ENCODE results near the gene CRIM1. TPM values are rescaled to one million over a fixed set of nuclear protein-coding genes. Genes with fewer than 3 reads are reported as not detected.

Gene CRIM1
- total RNA-seq, 4 donors from 2014 or later = 140 to 429 (median 201) TPM

GRCh38 chr2:36461039-36461681 is 105.6 kb downstream of the CRIM1 start:
- H3K36me3 ChIP-seq = peaks cover 0 to 37% (median 24%) of the 10 kb centered on the region in 4 donors
- H3K4me3 ChIP-seq = no peak overlapping the region
- peak; percentile 62 for DNase-seq (ENCODE audit: extremely low spot score)
- peak overlapping the region; percentile 58 to 72 (median 69) for H3K27ac ChIP-seq (replicated peaks in 1 of 4)
- no peaks in the 10 kb centered on the region for H3K9me3 ChIP-seq
- 31% methylated on average over 4 of the region's 4 CpGs for WGBS
- intact Hi-C loops (cut with DNase I) = no loop called here
- H3K4me1 ChIP-seq = peaks cover 44 to 78% (median 69%) of the 10 kb centered on the region in 4 donors
- no peaks in the 10 kb centered on the region for H3K27me3 ChIP-seq
- TF ChIP-seq EP300 (IDR thresholded peaks at IDR 0.05) (no peak), CTCF (IDR thresholded peaks at IDR 0.05) (no peak), POLR2AphosphoS5 (IDR thresholded peaks at IDR 0.05) (peak in 1 of 2 donors; percentile 60)

- Histone ChIP-seq H3K27ac (replicated peaks in 1 of 4) (peak overlapping the region; percentile 58 to 72 (median 69)), H3K9me3 (no peaks in the 10 kb centered on the region), H3K4me1 (peaks cover 35 to 70% (median 61%) of the 10 kb centered on the region in 4 donors), H3K36me3 (peaks cover 0 to 47% (median 31%) of the 10 kb centered on the region in 4 donors), H3K4me3 (no peak overlapping the region), H3K27me3 (no peaks in the 10 kb centered on the region)
- WGBS = 75% methylated on average over 6 of the region's 6 CpGs
- intact Hi-C loops (cut with DNase I) = no loop called here
- DNase-seq (ENCODE audit: extremely low spot score) = peak; percentile 14
- peak in 1 of 2 donors; percentile 9 for TF ChIP-seq POLR2AphosphoS5 (IDR thresholded peaks at IDR 0.05)
- TF ChIP-seq EP300 (IDR thresholded peaks at IDR 0.05) = no peak
Observed at GRCh38 chr2:36462311-36462935, 106.8 kb downstream of the CRIM1 start.

GRCh38 chr2:36463365-36463764 is 107.8 kb downstream of the CRIM1 start:
- Histone ChIP-seq H3K4me1 (peaks cover 30 to 67% (median 59%) of the 10 kb centered on the region in 4 donors), H3K9me3 (no peaks in the 10 kb centered on the region), H3K36me3 (peaks cover 0 to 44% (median 29%) of the 10 kb centered on the region in 4 donors), H3K27me3 (no peaks in the 10 kb centered on the region), H3K27ac (replicated peaks in 1 of 4) (peak overlapping the region; percentile 6 to 70 (median 32)), H3K4me3 (no peak overlapping the region)
- peak; percentile 50 for DNase-seq (ENCODE audit: extremely low spot score)
- TF ChIP-seq POLR2A (IDR thresholded peaks at IDR 0.05; ENCODE audit: low read depth) (no peak), POLR2AphosphoS5 (IDR thresholded peaks at IDR 0.05) (no peak), CTCF (IDR thresholded peaks at IDR 0.05) (no peak), EP300 (IDR thresholded peaks at IDR 0.05) (no peak)
- WGBS = 77% methylated on average over 7 of the region's 7 CpGs
- intact Hi-C loops (cut with DNase I) = no loop called here

- WGBS = 91% methylated on average over 11 of the region's 11 CpGs
- intact Hi-C loops (cut with DNase I) = no loop called here
- Histone ChIP-seq H3K4me3 (no peak overlapping the region), H3K27ac (replicated peaks in 1 of 4) (peak overlapping the region in 3 of 4 donors; percentile 6 to 41 (median 22)), H3K4me1 (peaks cover 34 to 67% (median 60%) of the 10 kb centered on the region in 4 donors), H3K9me3 (no peaks in the 10 kb centered on the region), H3K27me3 (no peaks in the 10 kb centered on the region), H3K36me3 (peaks cover 0 to 41% (median 28%) of the 10 kb centered on the region in 4 donors)
- TF ChIP-seq POLR2A (IDR thresholded peaks at IDR 0.05; ENCODE audit: low read depth) = no peak
- TF ChIP-seq POLR2AphosphoS5 (IDR thresholded peaks at IDR 0.05) = no peak
- TF ChIP-seq CTCF (IDR thresholded peaks at IDR 0.05) = no peak
- no peak for TF ChIP-seq EP300 (IDR thresholded peaks at IDR 0.05)
- DNase-seq (ENCODE audit: extremely low spot score) = peak; percentile 68
Observed at GRCh38 chr2:36464006-36464721, 108.6 kb downstream of the CRIM1 start.

GRCh38 chr2:36466135-36466534 is 110.6 kb downstream of the CRIM1 start:
- peaks cover 0 to 41% (median 28%) of the 10 kb centered on the region in 4 donors for H3K36me3 ChIP-seq
- no peak overlapping the region for H3K4me3 ChIP-seq
- intact Hi-C loops (cut with DNase I) = no loop called here
- WGBS = 75% methylated on average over 4 of the region's 4 CpGs
- TF ChIP-seq POLR2A (IDR thresholded peaks at IDR 0.05; ENCODE audit: low read depth) (no peak), EP300 (IDR thresholded peaks at IDR 0.05) (no peak), POLR2AphosphoS5 (IDR thresholded peaks at IDR 0.05) (no peak), CTCF (IDR thresholded peaks at IDR 0.05) (no peak)
- H3K27me3 ChIP-seq = no peaks in the 10 kb centered on the region
- peak; percentile 47 for DNase-seq (ENCODE audit: extremely low spot score)
- no peaks in the 10 kb centered on the region for H3K9me3 ChIP-seq
- H3K27ac ChIP-seq (replicated peaks in 1 of 4) = peak overlapping the region in 3 of 4 donors; percentile 21 to 41 (median 32)
- H3K4me1 ChIP-seq = peaks cover 18 to 59% (median 50%) of the 10 kb centered on the region in 4 donors
